ENCODE measurements around the gene PPP1R3E. TPM values are rescaled to one million over a fixed set of nuclear protein-coding genes. Genes with fewer than 3 reads are reported as not detected.
A peak's percentile ranks its signal among the peaks of the same experiment; 100 is the strongest.

Gene PPP1R3E
- total RNA-seq, 4 donors from 2014 or later, result 9.1 to 13.9 (median 11.0) TPM

DNA sequence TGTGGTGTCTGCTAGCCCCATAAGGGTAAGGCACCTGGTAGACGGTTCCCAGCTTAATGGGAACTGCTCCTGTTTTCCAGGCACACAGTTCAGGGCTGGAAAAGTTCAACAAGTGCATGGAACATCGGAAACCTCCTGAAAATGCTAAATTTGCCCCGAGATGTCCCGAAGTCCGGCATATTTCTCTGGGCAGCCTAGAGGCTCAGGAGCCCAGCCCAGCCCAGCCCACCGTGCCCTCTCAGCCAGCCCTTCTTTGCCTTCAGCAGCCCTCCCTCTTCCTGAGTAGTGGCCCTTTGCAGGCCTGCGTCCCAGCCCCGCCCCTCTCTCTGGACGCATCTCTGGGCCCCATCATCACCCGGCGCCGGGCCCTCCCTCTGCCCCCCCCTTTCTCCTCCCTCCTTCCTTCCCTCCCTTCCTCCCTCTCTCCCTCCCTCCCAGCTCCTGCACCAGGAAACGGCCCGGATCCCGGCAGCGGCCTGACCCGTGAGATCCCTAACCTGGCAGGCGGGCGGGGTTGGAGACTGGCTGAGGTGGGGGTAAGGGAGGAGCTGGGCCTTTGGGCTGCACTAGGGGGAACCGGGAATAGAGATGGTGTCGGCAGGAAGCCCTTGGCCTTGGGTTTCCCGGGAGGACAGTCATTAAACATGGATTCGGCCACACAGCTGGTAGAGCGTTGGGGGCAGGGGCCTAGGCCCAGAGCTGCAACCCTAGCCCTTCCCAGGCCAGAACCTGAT, 3.9 kb upstream of the PPP1R3E start, which contains the start of gene BCL2L2:
BCL2L2 (plus strand) TSS at position 422 of the 734 bp plus-strand sequence. CDS start 935 bp downstream, outside the sequence.
- Histone ChIP-seq H3K4me1 (peaks cover 18 to 49% (median 40%) of the 10 kb centered on the region in 4 donors), H3K36me3 (peaks cover 0 to 6% (median 0%) of the 10 kb centered on the region in 4 donors), H3K4me3 (peak within 1 kb of the TSS; percentile 64 to 72 (median 68)), H3K27ac (peak within 1 kb of the TSS; percentile 92 to 96 (median 94)), H3K9me3 (no peaks in the 10 kb centered on the region), H3K27me3 (no peaks in the 10 kb centered on the region)
- WGBS, 2 donors (ENCODE audit: low coverage in 1 of 2), result 2% methylated on average over 14 of the region's 24 CpGs; no CpG with 5 or more reads in 1 of the 2 donors
- in situ Hi-C loops (cut with MboI; ENCODE audit: low pct_ligation_motif_present in 1 of 4, low pct_unique_long_range_greater_than_20kb in 1 of 4, low sequenced_read_pairs in 3 of 4) (no loop called here), intact Hi-C loops (cut with DNase I; ENCODE audit: low total_unique reads) (no loop called here)
- peak; percentile 75 to 85 (median 84) for TF ChIP-seq POLR2AphosphoS5 (IDR thresholded peaks at IDR 0.05)
- no peak for TF ChIP-seq EP300 (IDR thresholded peaks at IDR 0.05; ENCODE audit: low read depth)
- peak; percentile 85 for TF ChIP-seq POLR2A (IDR thresholded peaks at IDR 0.05)
- DNase-seq, result peak; percentile 94

GRCh38 chr14:23301969-23302289, 730 bp downstream of the PPP1R3E start:
- Histone ChIP-seq H3K27me3 (no peaks in the 10 kb centered on the region), H3K36me3 (no peaks in the 10 kb centered on the region), H3K4me3 (peak overlapping the region; percentile 55 to 87 (median 75)), H3K9me3 (no peaks in the 10 kb centered on the region), H3K27ac (peak overlapping the region; percentile 99 to 100 (median 99)), H3K4me1 (peaks cover 17 to 40% (median 29%) of the 10 kb centered on the region in 4 donors)
- in situ Hi-C loops (cut with MboI; ENCODE audit: low pct_ligation_motif_present in 1 of 4, low pct_unique_long_range_greater_than_20kb in 1 of 4, low sequenced_read_pairs in 3 of 4) (no loop called here), intact Hi-C loops (cut with DNase I; ENCODE audit: low total_unique reads) (no loop called here)
- 0% methylated on average over 16 of the region's 25 CpGs; no CpG with 5 or more reads in 1 of the 2 donors for WGBS, 2 donors (ENCODE audit: low coverage in 1 of 2)
- no peak for DNase-seq
- TF ChIP-seq POLR2A (IDR thresholded peaks at IDR 0.05) (peak; percentile 72), POLR2AphosphoS5 (IDR thresholded peaks at IDR 0.05) (peak; percentile 88 to 95 (median 88)), EP300 (IDR thresholded peaks at IDR 0.05; ENCODE audit: low read depth) (no peak)
- TF ChIP-seq, protein P1, sequence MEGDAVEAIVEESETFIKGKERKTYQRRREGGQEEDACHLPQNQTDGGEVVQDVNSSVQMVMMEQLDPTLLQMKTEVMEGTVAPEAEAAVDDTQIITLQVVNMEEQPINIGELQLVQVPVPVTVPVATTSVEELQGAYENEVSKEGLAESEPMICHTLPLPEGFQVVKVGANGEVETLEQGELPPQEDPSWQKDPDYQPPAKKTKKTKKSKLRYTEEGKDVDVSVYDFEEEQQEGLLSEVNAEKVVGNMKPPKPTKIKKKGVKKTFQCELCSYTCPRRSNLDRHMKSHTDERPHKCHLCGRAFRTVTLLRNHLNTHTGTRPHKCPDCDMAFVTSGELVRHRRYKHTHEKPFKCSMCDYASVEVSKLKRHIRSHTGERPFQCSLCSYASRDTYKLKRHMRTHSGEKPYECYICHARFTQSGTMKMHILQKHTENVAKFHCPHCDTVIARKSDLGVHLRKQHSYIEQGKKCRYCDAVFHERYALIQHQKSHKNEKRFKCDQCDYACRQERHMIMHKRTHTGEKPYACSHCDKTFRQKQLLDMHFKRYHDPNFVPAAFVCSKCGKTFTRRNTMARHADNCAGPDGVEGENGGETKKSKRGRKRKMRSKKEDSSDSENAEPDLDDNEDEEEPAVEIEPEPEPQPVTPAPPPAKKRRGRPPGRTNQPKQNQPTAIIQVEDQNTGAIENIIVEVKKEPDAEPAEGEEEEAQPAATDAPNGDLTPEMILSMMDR (IDR thresholded peaks at IDR 0.05), result no peak

DNA sequence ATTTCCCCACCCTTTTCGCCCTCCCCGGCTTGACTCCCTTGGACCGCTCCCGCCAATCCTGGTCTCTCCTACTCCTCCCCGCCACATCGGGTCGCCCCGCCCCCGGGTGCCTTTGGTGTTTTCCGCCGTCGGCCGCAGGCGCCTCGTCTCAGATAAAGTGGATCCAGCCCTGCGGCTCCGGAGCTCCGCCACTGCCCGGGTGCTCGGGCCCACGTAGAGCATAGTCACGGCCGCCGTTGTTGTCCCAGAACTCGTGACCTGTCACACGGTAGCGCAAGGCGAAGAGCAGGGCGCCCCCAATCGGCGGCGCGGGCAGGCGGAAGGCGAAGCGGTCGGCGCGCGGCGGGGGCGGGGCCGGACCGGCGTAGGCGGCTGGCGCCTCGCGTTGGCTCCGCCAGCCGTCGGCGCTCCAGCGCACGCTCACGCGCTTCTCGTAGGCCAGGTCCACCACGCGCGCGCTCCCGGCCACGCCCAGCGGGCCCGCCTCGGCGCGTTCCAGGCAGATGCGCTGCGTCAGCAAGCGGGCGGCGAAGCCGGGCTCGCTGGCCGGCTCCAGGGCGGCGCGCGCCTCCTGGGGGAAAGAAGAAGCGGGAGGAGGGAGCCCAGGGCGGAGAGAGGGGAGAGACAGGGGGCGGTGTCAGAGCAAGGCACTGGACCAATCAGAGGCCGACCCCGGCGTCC, 1.2 kb downstream of the PPP1R3E start:
- WGBS, 2 donors (ENCODE audit: low coverage in 1 of 2), result 2% methylated on average over 25 of the region's 87 CpGs; no CpG with 5 or more reads in 1 of the 2 donors
- peak; percentile 98 for DNase-seq
- Histone ChIP-seq H3K27me3 (no peaks in the 10 kb centered on the region), H3K4me3 (peak overlapping the region; percentile 55 to 87 (median 75)), H3K27ac (peak overlapping the region; percentile 99 to 100 (median 99)), H3K9me3 (no peaks in the 10 kb centered on the region), H3K36me3 (no peaks in the 10 kb centered on the region), H3K4me1 (peaks cover 17 to 40% (median 28%) of the 10 kb centered on the region in 4 donors)
- TF ChIP-seq POLR2A (IDR thresholded peaks at IDR 0.05), result peak; percentile 55
- no peak for TF ChIP-seq EP300 (IDR thresholded peaks at IDR 0.05; ENCODE audit: low read depth)
- TF ChIP-seq, protein P1 (IDR thresholded peaks at IDR 0.05), result peak; percentile 60 to 84 (median 69)
- TF ChIP-seq POLR2AphosphoS5 (IDR thresholded peaks at IDR 0.05), result peak; percentile 73 to 81 (median 79)
- intact Hi-C loops (cut with DNase I; ENCODE audit: low total_unique reads), result no loop called here
- in situ Hi-C loops (cut with MboI; ENCODE audit: low pct_ligation_motif_present in 1 of 4, low pct_unique_long_range_greater_than_20kb in 1 of 4, low sequenced_read_pairs in 3 of 4), result no loop called here

DNA sequence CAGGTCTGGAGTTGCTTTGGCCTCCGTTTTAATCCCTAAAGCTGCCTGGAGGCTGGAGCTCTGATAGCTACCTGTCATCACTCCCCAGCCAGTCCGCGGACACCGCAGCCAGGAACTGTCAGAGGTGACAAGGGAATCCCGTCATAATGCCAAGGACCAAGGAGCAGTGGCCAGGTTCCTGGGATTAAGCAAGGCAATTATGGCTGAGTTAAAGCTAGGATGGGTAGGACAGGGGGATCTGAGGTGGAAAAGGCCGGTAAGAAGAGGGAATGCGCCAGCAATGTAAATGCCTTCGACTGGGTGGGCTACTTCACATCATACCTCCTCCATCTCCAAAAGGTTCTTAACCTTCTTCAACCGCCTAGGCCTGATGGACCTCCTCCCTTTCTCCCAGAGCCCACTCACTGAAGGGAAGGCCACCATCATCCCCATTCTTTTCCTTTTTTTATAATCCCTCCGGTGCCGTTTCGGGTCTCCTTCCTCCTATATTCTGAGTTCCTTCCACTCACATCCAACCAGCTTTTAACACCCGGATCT, 1.9 kb downstream of the PPP1R3E start:
- Histone ChIP-seq H3K27ac (peak overlapping the region; percentile 99 to 100 (median 99)), H3K36me3 (no peaks in the 10 kb centered on the region), H3K4me1 (peaks cover 11 to 33% (median 21%) of the 10 kb centered on the region in 4 donors), H3K4me3 (peak overlapping the region; percentile 47 to 74 (median 66)), H3K27me3 (no peaks in the 10 kb centered on the region), H3K9me3 (no peaks in the 10 kb centered on the region)
- peak; percentile 5 for TF ChIP-seq POLR2A (IDR thresholded peaks at IDR 0.05)
- TF ChIP-seq POLR2AphosphoS5 (IDR thresholded peaks at IDR 0.05), result peak in 1 of 3 donors; percentile 45
- TF ChIP-seq, protein P1 (IDR thresholded peaks at IDR 0.05), result no peak
- no peak for TF ChIP-seq EP300 (IDR thresholded peaks at IDR 0.05; ENCODE audit: low read depth)
- intact Hi-C loops (cut with DNase I; ENCODE audit: low total_unique reads), result no loop called here
- in situ Hi-C loops (cut with MboI; ENCODE audit: low pct_ligation_motif_present in 1 of 4, low pct_unique_long_range_greater_than_20kb in 1 of 4, low sequenced_read_pairs in 3 of 4), result no loop called here
- 0 to 6% methylated on average over 4 to 13 of the region's 13 CpGs for WGBS, 2 donors (ENCODE audit: low coverage in 1 of 2)
- peak; percentile 51 for DNase-seq
